NCI-H1436 (cell line): ENCODE data around the gene FOXK2.
"Not testable (repeated sequence)": the region's sequence is repeated elsewhere in the genome, so short reads cannot be mapped to it uniquely, and the experiment has no call there.

ENCODE experiments used
- DNase-seq: peaks from one replicate; lab custom pipeline; 2025; lab: John Stamatoyannopoulos, UW

FOXK2 gene

DNA sequence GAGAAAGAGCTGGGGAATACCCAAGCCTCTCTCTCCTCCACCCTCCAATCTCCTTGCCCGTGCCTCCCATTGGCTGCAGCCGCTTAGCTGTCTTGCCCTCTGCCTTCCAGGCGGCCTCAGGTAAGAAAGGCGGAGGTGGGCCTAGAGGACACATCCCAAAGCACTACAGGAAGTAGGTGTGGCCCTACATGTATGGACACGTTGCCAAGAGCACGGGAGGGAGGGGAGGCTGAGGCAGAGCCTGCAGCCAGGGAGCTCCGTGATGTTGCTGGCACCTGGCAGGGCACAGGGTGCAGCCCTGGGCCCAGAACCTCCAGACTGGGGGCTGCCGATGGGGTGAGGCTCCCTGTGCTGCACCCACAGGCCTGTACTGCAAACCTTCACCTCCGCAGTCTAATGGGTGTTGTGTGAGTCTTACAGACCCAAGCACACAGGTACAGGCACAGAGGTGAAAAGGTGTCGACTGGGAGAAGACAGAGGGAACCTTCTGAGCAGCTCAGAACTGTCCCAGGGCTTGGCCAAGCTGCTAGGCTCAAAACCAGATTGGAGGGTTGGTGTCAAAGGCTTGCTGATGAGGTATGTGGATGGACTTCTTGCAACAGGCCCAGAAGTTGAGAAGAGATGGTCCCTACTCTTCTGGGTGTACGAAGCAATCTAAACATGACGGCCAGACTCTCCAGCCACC, 23.5 kb upstream of the FOXK2 start:
- DNase-seq = peak; percentile 90

DNA sequence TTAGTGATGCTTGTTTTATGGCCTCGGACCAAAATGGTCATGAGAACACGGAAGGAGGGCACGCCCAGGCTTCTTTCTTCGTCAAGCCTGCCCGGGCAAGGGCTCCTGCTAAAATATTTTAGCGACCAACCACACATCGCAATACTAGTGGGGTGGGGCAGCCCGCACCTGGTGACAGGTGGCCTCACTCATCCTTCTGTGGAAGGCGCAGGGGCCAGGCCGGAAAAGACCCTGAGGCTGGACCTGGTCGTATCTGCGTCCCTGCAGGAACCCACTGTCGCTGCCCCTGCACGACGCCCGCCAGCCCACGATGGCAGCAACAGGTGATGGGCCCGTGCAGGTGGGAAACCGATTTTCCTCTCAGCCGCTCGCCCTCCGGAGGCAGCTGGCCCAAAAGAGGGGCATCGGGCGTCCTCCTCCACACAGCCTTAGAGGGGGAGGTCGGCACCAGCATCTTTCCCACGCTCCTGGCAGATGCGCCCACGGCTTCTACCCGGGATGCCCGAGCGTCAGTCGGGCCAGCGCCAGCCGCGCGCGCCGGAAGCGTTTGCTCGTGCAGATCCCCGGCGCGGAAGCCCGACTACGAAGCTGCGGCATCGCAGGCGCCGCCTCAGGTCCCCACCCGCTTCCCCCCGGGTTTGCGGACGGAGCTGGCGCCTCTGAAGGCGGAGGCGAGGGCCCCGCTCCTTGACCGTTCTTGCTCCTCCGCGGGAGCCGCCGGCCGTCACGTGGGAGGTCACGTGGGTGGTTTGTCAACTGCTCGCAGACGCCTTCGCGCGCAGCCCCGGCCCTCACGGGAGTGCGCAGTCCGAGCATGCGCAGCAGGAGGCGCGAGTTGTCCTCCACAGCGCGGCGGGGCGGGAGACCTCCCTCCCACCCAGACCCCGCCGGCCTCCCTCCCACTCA, 22.8 kb upstream of the FOXK2 start:
- peak; percentile 97 for DNase-seq

GRCh38 chr17:82497483-82498405, 21.8 kb upstream of the FOXK2 start:
- no peak for DNase-seq

GRCh38 chr17:82502207-82502606, 17.3 kb upstream of the FOXK2 start:
- no peak for DNase-seq

- DNase-seq = no peak
These were observed 16.3 kb upstream of the FOXK2 start for GRCh38 chr17:82503094-82503727.

DNA sequence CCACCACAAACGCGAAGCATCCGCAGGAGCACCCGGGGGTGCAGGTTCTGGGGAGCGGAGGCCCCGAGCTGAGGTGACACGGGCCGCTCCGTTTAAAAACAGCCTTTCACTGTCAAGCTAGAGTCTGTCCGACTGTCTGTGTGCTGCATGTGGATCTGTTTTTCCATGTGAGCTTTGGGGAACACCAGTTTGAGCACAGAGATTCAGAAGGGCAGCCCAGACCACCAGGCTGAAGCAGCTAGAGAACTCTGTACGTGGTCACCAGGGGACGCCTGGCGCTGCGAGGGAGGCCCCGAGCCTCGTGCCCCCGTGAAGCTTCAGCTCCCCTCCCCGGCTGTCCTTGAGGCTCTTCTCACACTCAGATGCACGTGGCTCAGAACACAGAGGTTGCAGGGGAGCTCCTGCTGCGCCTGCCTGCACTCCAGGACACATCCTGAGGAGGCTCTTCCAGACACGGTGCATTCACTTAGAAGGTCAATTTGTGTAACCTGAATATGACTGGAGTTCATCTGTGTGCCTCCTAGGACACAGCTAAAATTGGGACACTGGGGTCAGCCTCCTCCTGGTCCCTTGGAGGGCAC, 15.7 kb upstream of the FOXK2 start:
- DNase-seq = no peak

DNA sequence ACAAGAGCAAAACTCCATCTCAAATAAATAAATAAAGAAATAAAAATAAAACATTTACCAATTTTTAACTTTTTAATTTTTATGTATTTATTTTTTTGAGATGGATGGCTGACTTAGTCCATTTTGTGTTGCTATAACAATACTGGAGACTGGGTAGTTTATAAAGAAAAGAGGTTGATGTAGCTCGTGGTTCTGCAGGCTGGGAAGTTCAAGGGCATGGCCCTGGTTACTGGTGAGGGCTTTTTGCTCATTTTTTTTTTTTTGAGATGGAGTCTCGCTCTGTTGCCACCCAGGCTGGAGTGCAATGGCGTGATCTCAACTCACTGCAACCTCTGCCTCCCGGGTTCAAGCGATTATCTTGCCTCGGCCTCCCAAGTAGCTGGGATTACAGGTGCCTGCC, 14.2 kb upstream of the FOXK2 start:
- DNase-seq = no peak

DNA sequence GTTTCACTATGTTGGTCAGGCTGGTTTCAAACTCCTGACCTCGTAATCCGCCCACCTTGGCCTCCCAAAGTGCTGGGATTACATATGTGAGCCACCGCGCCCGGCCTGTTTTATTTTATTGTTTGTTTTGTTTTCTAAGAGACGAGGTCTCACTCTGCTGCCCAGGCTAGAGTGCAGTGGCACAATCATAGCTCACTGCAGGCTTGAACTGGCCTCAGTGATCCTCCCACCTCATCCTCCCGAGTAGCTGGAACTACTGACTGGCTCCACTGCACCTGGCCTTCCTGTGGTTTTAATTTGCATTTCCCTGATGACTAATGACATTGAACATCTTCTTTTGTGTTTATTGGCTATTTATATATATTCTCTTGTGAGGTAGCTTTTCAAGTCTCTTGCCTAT, 13.1 kb upstream of the FOXK2 start:
- not testable (repeated sequence) for DNase-seq

DNA sequence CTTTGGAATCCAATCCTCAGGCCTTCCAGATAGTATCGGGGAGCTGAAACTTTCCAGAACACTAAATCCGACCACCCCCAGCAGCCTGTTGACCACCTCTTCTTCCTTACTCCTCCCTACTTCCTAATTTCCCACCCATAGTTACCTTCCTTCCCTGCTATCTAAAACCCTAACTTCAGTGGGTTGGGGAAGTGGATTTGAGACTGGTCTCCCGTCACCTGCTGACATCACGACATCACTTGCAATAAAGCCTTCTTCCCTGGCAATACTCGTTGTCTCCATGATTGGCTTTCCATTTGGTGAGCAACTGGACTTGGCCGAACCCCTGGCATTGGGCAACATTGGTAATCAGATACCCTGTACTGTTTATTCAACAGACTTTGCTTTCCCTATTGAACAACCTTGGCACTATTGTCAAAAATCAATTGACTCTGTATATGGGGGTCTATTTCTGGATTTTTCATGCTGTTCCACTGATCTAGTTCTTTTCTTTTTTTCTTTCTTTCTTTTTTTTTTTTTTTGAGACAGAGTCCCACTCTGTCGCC, 11.8 kb upstream of the FOXK2 start:
- no peak for DNase-seq

GRCh38 chr17:82511642-82512041, 7.9 kb upstream of the FOXK2 start:
- not testable (repeated sequence) for DNase-seq

- not testable (repeated sequence) for DNase-seq
These were observed 5.7 kb upstream of the FOXK2 start for GRCh38 chr17:82513864-82514263.

GRCh38 chr17:82517230-82517865, 2.2 kb upstream of the FOXK2 start:
- no peak for DNase-seq

DNA sequence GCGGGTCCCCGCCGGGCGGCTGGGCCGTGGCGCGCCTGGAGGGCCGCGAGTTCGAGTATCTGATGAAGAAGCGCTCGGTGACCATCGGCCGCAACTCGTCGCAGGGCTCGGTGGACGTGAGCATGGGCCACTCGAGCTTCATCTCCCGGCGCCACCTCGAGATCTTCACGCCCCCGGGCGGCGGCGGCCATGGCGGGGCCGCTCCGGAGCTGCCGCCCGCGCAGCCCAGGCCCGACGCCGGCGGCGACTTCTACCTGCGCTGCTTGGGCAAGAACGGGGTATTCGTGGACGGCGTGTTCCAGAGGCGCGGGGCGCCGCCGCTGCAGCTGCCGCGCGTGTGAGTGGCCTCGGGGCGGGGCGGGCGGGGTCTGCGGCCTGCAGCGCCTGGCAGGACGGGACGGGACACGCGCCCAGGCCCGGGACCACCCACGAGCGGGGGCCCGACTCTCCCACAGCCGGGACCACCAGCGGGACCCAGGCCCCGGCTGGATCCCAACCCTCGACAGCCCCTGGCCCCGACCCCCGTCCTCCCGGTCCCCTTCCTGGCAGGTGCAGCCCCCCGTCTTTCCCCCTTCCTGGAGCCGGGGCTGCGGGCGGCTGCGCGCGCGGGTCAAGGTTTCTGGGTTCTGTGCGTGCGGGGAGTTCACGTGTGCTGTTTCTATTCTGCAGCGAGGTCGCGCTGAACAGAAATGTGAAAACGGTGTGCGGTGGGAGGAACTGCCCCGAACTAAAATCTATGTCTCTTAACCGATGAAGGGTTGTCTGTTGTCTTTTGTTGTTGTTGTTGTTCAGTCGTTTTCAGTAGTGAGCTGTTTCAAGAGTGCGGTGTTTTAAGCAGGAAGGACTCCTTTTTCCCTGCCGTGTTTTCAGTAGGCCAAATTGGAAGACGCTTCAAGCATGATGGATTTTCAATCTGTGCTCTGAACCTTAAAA, 705 bp downstream of the FOXK2 start:
- DNase-seq = no peak

- no peak for DNase-seq
These were observed 5.0 kb downstream of the FOXK2 start for GRCh38 chr17:82524540-82524939.

DNA sequence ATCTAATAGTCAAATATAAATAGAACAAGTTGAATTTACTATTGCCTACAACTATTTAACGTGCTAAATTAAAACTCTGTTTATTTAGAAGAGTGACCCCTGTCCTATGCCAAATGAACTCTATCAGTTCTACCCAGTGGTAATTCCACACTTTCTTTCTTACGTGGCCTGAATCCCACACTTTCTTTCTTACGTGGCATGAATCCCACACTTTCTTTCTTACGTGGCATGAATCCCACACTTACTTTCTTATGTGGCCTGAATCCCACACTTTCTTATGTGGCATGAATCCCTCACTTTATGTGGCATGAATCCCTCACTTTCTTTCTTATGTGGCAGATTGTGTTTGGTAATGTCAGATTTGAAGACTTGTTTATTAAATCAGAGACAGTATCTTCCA, 6.2 kb downstream of the FOXK2 start:
- no peak for DNase-seq

DNA sequence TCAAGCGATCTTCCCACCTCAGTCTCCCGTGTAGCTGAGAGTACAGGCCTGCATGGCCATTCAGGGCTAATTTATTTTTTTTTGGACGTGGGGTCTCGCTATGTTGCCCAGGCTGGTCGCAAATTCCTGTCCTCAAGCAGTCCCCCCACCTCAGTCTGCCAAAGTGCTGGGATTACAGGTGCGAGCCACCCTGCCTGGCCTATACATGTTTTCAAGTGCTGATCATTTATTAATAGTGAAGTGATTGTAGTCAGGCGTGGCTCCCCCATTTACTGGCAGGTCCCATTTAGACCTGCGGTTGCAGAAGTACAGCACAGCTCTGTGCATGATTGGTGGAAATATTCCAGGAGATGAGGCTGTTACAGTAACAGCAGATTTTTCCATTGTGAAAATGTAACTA, 8.4 kb downstream of the FOXK2 start:
- DNase-seq = no peak

- no peak for DNase-seq
These were observed 9.1 kb downstream of the FOXK2 start for GRCh38 chr17:82528484-82529265.

- DNase-seq = no peak
These were observed 10.4 kb downstream of the FOXK2 start for GRCh38 chr17:82529914-82530300.

DNA sequence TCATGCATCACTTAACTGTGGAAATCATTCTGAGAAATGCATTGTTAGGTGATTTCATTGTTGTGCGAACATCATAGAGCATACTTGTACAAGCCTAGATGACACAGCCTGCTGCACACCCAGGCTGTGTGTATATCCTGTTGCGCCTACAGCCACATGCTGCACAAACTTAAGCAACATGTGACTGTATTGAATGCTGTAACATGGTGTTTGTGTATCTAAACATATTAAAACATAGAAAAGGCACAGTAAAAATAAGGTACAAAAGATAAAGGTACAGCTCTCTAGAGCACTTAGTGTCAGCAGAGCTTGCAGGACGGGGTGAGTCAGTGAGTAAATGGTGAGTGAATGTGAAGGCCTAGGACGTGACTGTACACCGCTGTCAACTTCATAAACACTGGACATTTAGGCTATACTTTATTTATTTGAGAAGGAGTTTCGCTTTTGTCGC, 11.9 kb downstream of the FOXK2 start:
- no peak for DNase-seq
